IMR-90 (cell line): Measurements from ENCODE around the gene NUCB1. TPM values are rescaled to one million over a fixed set of nuclear protein-coding genes. Genes with fewer than 3 reads are reported as not detected.

Experiments
- ATAC-seq: fragments of 200-7000 bp; cut with Tn5 transposase; 2 replicates; pipeline ENCODE4 v1.9.1; 2020; ENCODE audit warnings: low read depth, mild to moderate bottlenecking, moderate library complexity
- BruUV-seq: library from RNA; stranded (reverse); fragments of 400-500 nt; replicated peaks from 2 replicates; lab custom pipeline; 2021; lab: Mats Ljungman, UMichigan
- CTCF ChIA-PET: fragments of 300-600 bp; formaldehyde crosslinking; extraction: SDS; loops from one replicate; lab custom pipeline; 2021; ENCODE audit warnings: antibody characterized with exemption; lab: Yijun Ruan, JAX
- POLR2A ChIA-PET: fragments of 300-600 bp; sonication (Branson Sonifier 250); formaldehyde crosslinking; loops from one replicate; lab custom pipeline; 2022; ENCODE audit warnings: antibody characterized with exemption; ENCODE audit not compliant: unreplicated experiment; lab: Charles Lee
- DNase-seq: peaks from one replicate; pipeline ENCODE4 v3.0.0; 2013
- H2AFZ ChIP-seq: replicated peaks from 2 replicates; pipeline ENCODE3; 2013; ENCODE audit warnings: low read length, mild to moderate bottlenecking; ENCODE audit not compliant: poor library complexity
- H2AK5ac ChIP-seq: 2 replicates; pipeline ENCODE4 v1.6.1; 2013; ENCODE audit warnings: low read depth, low read length, inconsistent platforms
- H2AK9ac ChIP-seq: replicated peaks from 2 replicates; pipeline ENCODE3; 2013; ENCODE audit warnings: mild to moderate bottlenecking, low read depth, low read length, moderate library complexity; ENCODE audit not compliant: poor library complexity
- H2BK120ac ChIP-seq: 2 replicates; pipeline ENCODE4 v1.6.1; 2013; ENCODE audit warnings: low read depth, low read length, inconsistent platforms
- H2BK15ac ChIP-seq: 3 replicates; pipeline ENCODE4 v1.6.1; 2013; ENCODE audit warnings: low read depth, low read length, inconsistent platforms
- H2BK20ac ChIP-seq: 2 replicates; pipeline ENCODE4 v1.6.1; 2013; ENCODE audit warnings: low read depth, mild to moderate bottlenecking, inconsistent platforms, low read length, moderate library complexity
- H2BK5ac ChIP-seq: 2 replicates; pipeline ENCODE4 v1.6.1; 2013; ENCODE audit warnings: mild to moderate bottlenecking, low read depth, low read length, inconsistent platforms; ENCODE audit not compliant: poor library complexity, severe bottlenecking
- H3K14ac ChIP-seq: replicated peaks from 2 replicates; pipeline ENCODE4 v1.6.1; 2013; ENCODE audit warnings: low read depth, low read length, inconsistent platforms
- H3K18ac ChIP-seq: 2 replicates; pipeline ENCODE4 v1.6.1; 2013; ENCODE audit warnings: low read depth, low read length, control low read depth
- H3K23ac ChIP-seq: 2 replicates; pipeline ENCODE4 v1.6.1; 2013; ENCODE audit warnings: low read depth, low read length, inconsistent platforms
- H3K27ac ChIP-seq: 2 replicates; pipeline ENCODE4 v1.5.1; 2013; ENCODE audit warnings: mild to moderate bottlenecking, control low read depth, low read length; ENCODE audit not compliant: insufficient read depth
- H3K27me3 ChIP-seq: 2 replicates; pipeline ENCODE4 v1.6.1; 2013; ENCODE audit warnings: low read length; ENCODE audit not compliant: control insufficient read depth, insufficient read depth
- H3K36me3 ChIP-seq: 2 replicates; pipeline ENCODE4 v1.6.1; 2013; ENCODE audit warnings: low read length, mixed read lengths; ENCODE audit not compliant: control insufficient read depth, insufficient read depth
- H3K4ac ChIP-seq: 2 replicates; pipeline ENCODE4 v1.6.1; 2013; ENCODE audit warnings: low read depth, low read length, inconsistent platforms
- H3K4me1 ChIP-seq: 2 replicates; pipeline ENCODE4 v1.6.1; 2013; ENCODE audit warnings: low read length, mixed read lengths; ENCODE audit not compliant: control insufficient read depth, insufficient read depth
- H3K4me2 ChIP-seq: 2 replicates; pipeline ENCODE4 v1.6.1; 2013; ENCODE audit warnings: low read depth, mild to moderate bottlenecking, control low read depth, low read length, moderate library complexity
- H3K4me3 ChIP-seq: 2 replicates; pipeline ENCODE4 v1.5.1; 2013; ENCODE audit warnings: low read depth, mild to moderate bottlenecking, control low read depth, low read length, moderate library complexity; ENCODE audit not compliant: insufficient read depth
- H3K56ac ChIP-seq: 2 replicates; pipeline ENCODE4 v1.6.1; 2013; ENCODE audit warnings: low read length, inconsistent platforms; ENCODE audit not compliant: insufficient read depth; ENCODE audit errors: extremely low read depth
- H3K79me1 ChIP-seq, 2 experiments: 2 replicates each; pipeline ENCODE4 v1.6.1; 2013; ENCODE audit warnings: low read length in 2 of 2, inconsistent platforms in 1 of 2, low read depth in 1 of 2
- H3K9ac ChIP-seq: 2 replicates; pipeline ENCODE4 v1.6.1; 2013; ENCODE audit warnings: low read depth, low read length, control low read depth
- H3K9me1 ChIP-seq: 2 replicates; pipeline ENCODE4 v1.6.1; 2013; ENCODE audit warnings: low read length, inconsistent platforms; ENCODE audit not compliant: insufficient read depth
- H3K9me3 ChIP-seq: 2 replicates; pipeline ENCODE4 v1.6.1; 2013; ENCODE audit warnings: low read length; ENCODE audit not compliant: control insufficient read depth, insufficient read depth
- H4K20me1 ChIP-seq: 2 replicates; pipeline ENCODE4 v1.6.1; 2013; ENCODE audit warnings: low read length, inconsistent platforms; ENCODE audit not compliant: insufficient read depth
- H4K5ac ChIP-seq: 2 replicates; pipeline ENCODE4 v1.6.1; 2013; ENCODE audit warnings: mild to moderate bottlenecking, low read depth, low read length, control low read depth
- H4K8ac ChIP-seq, 2 experiments: 2 replicates each; pipeline ENCODE4 v1.6.1; 2013; ENCODE audit warnings: low read depth in 2 of 2, low read length in 2 of 2, control low read depth in 1 of 2, inconsistent platforms in 1 of 2
- H4K91ac ChIP-seq: 2 replicates; pipeline ENCODE4 v1.6.1; 2013; ENCODE audit warnings: low read depth, low read length, inconsistent platforms; ENCODE audit not compliant: insufficient read depth
- CHD1 ChIP-seq: IDR thresholded peaks from 2 replicates; pipeline ENCODE4 v1.6.1; 2012; ENCODE audit warnings: low read depth, low read length, improper control_type of control experiment
- CTCF ChIP-seq: conservative IDR thresholded peaks from 2 replicates; pipeline ENCODE4 v1.5.1; 2012; ENCODE audit warnings: mild to moderate bottlenecking, low read depth, low read length, improper control_type of control experiment
- MXI1 ChIP-seq: IDR thresholded peaks from 2 replicates; pipeline ENCODE4 v1.6.1; 2012; ENCODE audit warnings: low read depth, mild to moderate bottlenecking, low read length, moderate library complexity, borderline replicate concordance
- WGBS, 2 experiments: methylation state at CpG; one replicate each; pipeline versions ENCODE4 v1.1.5 to v1.1.7; 2013; ENCODE audit warnings: missing lambda C conversion rate in 2 of 2; ENCODE audit not compliant: insufficient read length in 1 of 2; ENCODE audit errors: extremely low coverage in 2 of 2; 5-methylcytosine and 5-hydroxymethylcytosine counted together
- dilution Hi-C: fragments of 300-500 bp; cut with HindIII; formaldehyde crosslinking; loops from one replicate; pipeline ENCODE4 v1.14.3; 2018; ENCODE audit warnings: low sequenced_read_pairs; ENCODE audit not compliant: unreplicated experiment
- in situ Hi-C: fragments of 300-500 bp; cut with MboI; formaldehyde crosslinking; loops from 3 replicates; pipeline ENCODE4 v1.14.3; 2019; ENCODE audit warnings: low sequenced_read_pairs, inconsistent platforms, mixed read lengths
- intact Hi-C: fragments of 100-400 bp; cut with micrococcal nuclease; formaldehyde crosslinking; loops from 2 replicates; pipeline ENCODE4 v1.10.0; 2022
- polyA plus RNA-seq, 3 experiments: library from polyadenylated mRNA; depleted of rRNA; stranded (reverse); fragments of >200 nt; gene quantifications; 2 replicates each; pipeline ENCODE4 v1.2.3, GENCODE V29; 2012; ENCODE audit warnings: low replicate concordance in 1 of 3
- total RNA-seq: library from RNA; depleted of rRNA; stranded (reverse); fragments of >200 nt; gene quantifications from 2 replicates; pipeline ENCODE4 v1.2.3, GENCODE V29; 2012

Gene NUCB1
- total and polyA plus RNA-seq, 2 of the 4 experiments (the other 2 are of a cell fraction), result 37.3 to 253 TPM

- no peak overlapping the region for H2BK15ac ChIP-seq
- H4K20me1 ChIP-seq, result no peaks in the 10 kb centered on the region
- ChIA-PET POLR2A (no interaction called here), CTCF (no interaction called here)
- no peak overlapping the region for H2BK5ac ChIP-seq
- no peak overlapping the region for H3K4ac ChIP-seq
- dilution Hi-C loops (no loop called here), intact Hi-C loops (no loop called here), in situ Hi-C loops (no loop called here)
- H3K18ac ChIP-seq, result no peak overlapping the region
- no peaks in the 10 kb centered on the region for H3K9me1 ChIP-seq
- WGBS, 2 experiments, result 100% methylated on average over 1 of the region's 2 CpGs; no CpG with 5 or more reads in 1 of the 2 experiments
- DNase-seq (no peak), ATAC-seq (no peak)
- H3K4me1 ChIP-seq, result no peaks in the 10 kb centered on the region
- no peak overlapping the region for H3K9ac ChIP-seq
- peaks cover 57% of the 10 kb centered on the region for H3K36me3 ChIP-seq
- H3K27me3 ChIP-seq, result no peaks in the 10 kb centered on the region
- H3K4me2 ChIP-seq, result no peak overlapping the region
- H4K91ac ChIP-seq, result no peak overlapping the region
- H2AK9ac ChIP-seq, result no peak overlapping the region
- H3K79me1 ChIP-seq, result peaks cover 0 to 15% of the 10 kb centered on the region in 2 experiments; a peak in 2 of 4 replicates
- H3K56ac ChIP-seq, result no peak overlapping the region
- no peak overlapping the region for H2AFZ ChIP-seq
- no peak overlapping the region for H2BK120ac ChIP-seq
- no peaks in the 10 kb centered on the region for H3K9me3 ChIP-seq
- H3K14ac ChIP-seq, result no peak overlapping the region
- H2BK20ac ChIP-seq, result no peak overlapping the region
- BruUV-seq, result no TSS peak
- H3K23ac ChIP-seq, result no peak overlapping the region
- TF ChIP-seq CTCF (no peak), CHD1 (no peak), MXI1 (no peak)
- no peak overlapping the region for H4K8ac ChIP-seq
- H4K5ac ChIP-seq, result no peak overlapping the region
- no peak overlapping the region for H2AK5ac ChIP-seq
- H3K4me3 ChIP-seq, result no peak overlapping the region
- H3K27ac ChIP-seq, result no peak overlapping the region
Measured at GRCh38 chr19:48910803-48911202, 10.7 kb downstream of the NUCB1 start.
